Activated T-cell treated with anti-CD3 and anti-CD28 coated beads, Interleukin-2, amount 50 U/mL, for 72 hours (primary cell): ENCODE results near the gene NALCN. TPM values are rescaled to one million over a fixed set of nuclear protein-coding genes. Genes with fewer than 3 reads are reported as not detected.

Source experiments
- ATAC-seq, 2 donors: fragments of 150-1000 bp; cut with Tn5 transposase; replicated peaks in 1 of 2; 2 replicates each; pipeline ENCODE4 v1.10.0; 2021; ENCODE audit warnings: moderate library complexity in 2 of 2, mild to moderate bottlenecking in 1 of 2
- DNase-seq, 2 donors: peaks; one replicate each; pipeline ENCODE4 v3.0.0; 2021 to 2022; ENCODE audit warnings: mixed read lengths in 1 of 2
- H3K27ac Mint-ChIP-seq: one replicate; pipeline ENCODE4 v1.8.0; 2022; ENCODE audit warnings: mild to moderate bottlenecking, moderate library complexity, mixed read lengths
- H3K27me3 Mint-ChIP-seq: one replicate; pipeline ENCODE4 v1.8.0; 2022; ENCODE audit warnings: low read depth, mixed read lengths
- H3K36me3 Mint-ChIP-seq, 2 donors: one replicate each; pipeline ENCODE4 v1.8.0; 2022; ENCODE audit warnings: mixed read lengths in 2 of 2, mild to moderate bottlenecking in 1 of 2; ENCODE audit not compliant: insufficient read depth in 2 of 2
- H3K4me1 Mint-ChIP-seq: one replicate; pipeline ENCODE4 v1.8.0; 2022; ENCODE audit warnings: low read depth, mixed read lengths
- H3K4me3 Mint-ChIP-seq, 2 donors: one replicate each; pipeline ENCODE4 v1.8.0; 2022; ENCODE audit warnings: mild to moderate bottlenecking in 2 of 2, mixed read lengths in 2 of 2, moderate library complexity in 2 of 2
- H3K9me3 Mint-ChIP-seq, 2 donors: one replicate each; pipeline ENCODE4 v1.8.0; 2022; ENCODE audit warnings: mixed read lengths in 2 of 2
- total RNA-seq, 2 donors: library from RNA; stranded (reverse); gene quantifications; one replicate each; pipeline ENCODE4 v1.2.3, GENCODE V29; 2022

NALCN gene
- total RNA-seq, 2 donors from 2014 or later: not detected

- no peak overlapping the region for H3K27ac Mint-ChIP-seq
- H3K4me3 Mint-ChIP-seq: no peak overlapping the region
- H3K9me3 Mint-ChIP-seq: no peaks in the 10 kb centered on the region
- no peaks in the 10 kb centered on the region for H3K36me3 Mint-ChIP-seq
- DNase-seq: no peak
- ATAC-seq: no peak
- peaks cover 21% of the 10 kb centered on the region for H3K27me3 Mint-ChIP-seq
- H3K4me1 Mint-ChIP-seq: no peaks in the 10 kb centered on the region
These were observed 330.8 kb downstream of the NALCN start for GRCh38 chr13:101085551-101085950.

DNA sequence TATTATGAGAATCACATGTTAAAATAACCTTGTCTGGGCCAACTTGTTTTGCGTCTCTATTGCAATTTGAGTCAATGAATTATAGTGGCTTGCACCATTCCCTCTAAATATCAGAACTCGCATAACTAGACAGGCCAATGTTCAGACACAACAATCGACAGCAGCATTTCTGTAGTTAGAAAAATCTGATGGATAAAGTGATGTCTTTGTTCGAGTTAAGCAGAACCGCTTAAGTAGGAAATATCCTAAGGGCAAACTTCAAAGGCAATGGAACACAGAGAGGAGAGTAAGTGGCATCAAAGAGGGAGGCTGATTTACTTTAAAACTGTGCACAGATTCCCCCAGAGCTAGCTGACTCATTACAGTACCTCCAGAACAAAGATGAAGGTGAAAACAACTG is 333.9 kb downstream of the NALCN start:
- Mint-ChIP-seq H3K4me1 (no peaks in the 10 kb centered on the region), H3K27me3 (peaks cover 9% of the 10 kb centered on the region)
- DNase-seq: no peak

GRCh38 chr13:101080616-101081015 is 335.7 kb downstream of the NALCN start:
- no peak for DNase-seq
- no peaks in the 10 kb centered on the region for H3K4me1 Mint-ChIP-seq
- H3K27ac Mint-ChIP-seq: no peak overlapping the region
- peaks cover 0 to 3% of the 10 kb centered on the region in 2 donors for H3K9me3 Mint-ChIP-seq
- no peaks in the 10 kb centered on the region for H3K27me3 Mint-ChIP-seq
- ATAC-seq: no peak
- H3K4me3 Mint-ChIP-seq: no peak overlapping the region
- no peaks in the 10 kb centered on the region for H3K36me3 Mint-ChIP-seq

More for the DNA sequence above, 333.9 kb downstream of the NALCN start:
- Mint-ChIP-seq H3K36me3 (no peaks in the 10 kb centered on the region), H3K9me3 (peaks cover 0 to 3% of the 10 kb centered on the region in 2 donors), H3K27ac (no peak overlapping the region), H3K4me3 (no peak overlapping the region)
- no peak for ATAC-seq

- Mint-ChIP-seq H3K36me3 (no peaks in the 10 kb centered on the region), H3K27me3 (no peaks in the 10 kb centered on the region), H3K9me3 (no peaks in the 10 kb centered on the region), H3K4me1 (no peaks in the 10 kb centered on the region), H3K4me3 (no peak overlapping the region), H3K27ac (no peak overlapping the region)
- DNase-seq: no peak
- no peak for ATAC-seq
These were observed 351.0 kb downstream of the NALCN start for GRCh38 chr13:101065329-101065728.

DNA sequence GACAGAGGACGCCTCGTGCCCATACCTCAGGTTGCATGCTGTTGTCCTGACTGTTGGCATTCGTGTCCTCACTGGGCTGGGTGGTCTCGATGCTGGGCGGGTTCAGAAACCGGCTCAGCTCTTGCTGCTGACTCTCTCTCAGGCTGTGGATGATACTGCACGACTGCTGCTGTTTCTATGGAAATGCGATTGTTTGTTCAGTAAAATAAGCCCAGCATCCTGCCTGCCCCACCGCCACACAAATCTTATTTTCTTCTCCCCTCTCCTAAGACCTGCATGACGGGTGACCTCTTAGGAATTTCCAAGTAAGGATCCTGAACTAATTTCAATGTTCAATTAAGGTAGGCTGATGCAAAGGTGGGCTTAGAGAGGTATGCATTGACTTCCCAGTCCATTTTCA is 356.5 kb downstream of the NALCN start:
- H3K9me3 Mint-ChIP-seq: no peaks in the 10 kb centered on the region
- no peak overlapping the region for H3K4me3 Mint-ChIP-seq
- no peak for DNase-seq
- ATAC-seq: no peak
- H3K27me3 Mint-ChIP-seq: peaks cover 18% of the 10 kb centered on the region
- H3K4me1 Mint-ChIP-seq: no peaks in the 10 kb centered on the region
- H3K36me3 Mint-ChIP-seq: no peaks in the 10 kb centered on the region
- no peak overlapping the region for H3K27ac Mint-ChIP-seq

GRCh38 chr13:101058841-101059240 is 357.5 kb downstream of the NALCN start:
- DNase-seq: no peak

DNA sequence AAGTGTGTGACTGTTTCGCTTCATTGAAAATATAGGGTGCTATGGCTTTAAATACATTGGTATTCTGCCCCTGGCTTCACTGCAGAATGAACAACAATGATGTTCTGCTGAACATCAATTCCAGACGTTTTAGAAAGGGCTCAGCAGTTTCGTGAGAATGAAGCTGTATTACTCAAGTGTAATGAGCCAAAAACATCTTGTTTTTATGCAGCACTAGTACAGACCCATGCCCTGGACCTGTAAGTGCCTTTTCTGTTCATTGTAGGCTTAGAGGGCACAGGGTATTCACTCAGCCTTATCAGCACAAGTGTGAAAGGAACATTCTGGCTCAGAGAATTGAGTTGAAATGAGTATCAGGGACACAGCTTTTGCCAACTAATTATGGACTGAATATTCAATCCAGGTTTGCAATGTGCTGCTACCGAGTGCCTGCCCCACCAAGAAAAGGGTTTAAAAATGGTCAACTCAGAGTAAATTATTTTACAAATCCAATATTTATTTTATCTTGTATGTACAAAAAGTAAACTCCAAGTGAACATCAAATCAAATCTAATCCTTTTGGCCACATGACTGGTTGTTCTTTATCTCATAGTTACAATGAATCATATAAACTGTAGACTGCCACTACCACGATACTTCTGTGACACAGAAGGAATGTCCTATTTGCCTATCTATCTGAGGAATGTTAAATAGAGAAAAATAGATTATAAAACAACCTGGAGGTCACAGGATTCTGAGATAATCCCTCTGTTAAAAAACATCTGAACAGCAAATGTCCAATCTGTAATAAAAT is 362.8 kb downstream of the NALCN start:
- no peak for DNase-seq
- Mint-ChIP-seq H3K4me3 (no peak overlapping the region), H3K4me1 (no peaks in the 10 kb centered on the region), H3K27ac (no peak overlapping the region), H3K36me3 (no peaks in the 10 kb centered on the region), H3K9me3 (peaks cover 0 to 2% of the 10 kb centered on the region in 2 donors), H3K27me3 (peaks cover 10% of the 10 kb centered on the region)
- ATAC-seq: no peak

More at GRCh38 chr13:101058841-101059240, 357.5 kb downstream of the NALCN start:
- Mint-ChIP-seq H3K36me3 (no peaks in the 10 kb centered on the region), H3K27me3 (peaks cover 18% of the 10 kb centered on the region), H3K4me1 (no peaks in the 10 kb centered on the region), H3K9me3 (no peaks in the 10 kb centered on the region), H3K4me3 (no peak overlapping the region), H3K27ac (no peak overlapping the region)
- ATAC-seq: no peak

DNA sequence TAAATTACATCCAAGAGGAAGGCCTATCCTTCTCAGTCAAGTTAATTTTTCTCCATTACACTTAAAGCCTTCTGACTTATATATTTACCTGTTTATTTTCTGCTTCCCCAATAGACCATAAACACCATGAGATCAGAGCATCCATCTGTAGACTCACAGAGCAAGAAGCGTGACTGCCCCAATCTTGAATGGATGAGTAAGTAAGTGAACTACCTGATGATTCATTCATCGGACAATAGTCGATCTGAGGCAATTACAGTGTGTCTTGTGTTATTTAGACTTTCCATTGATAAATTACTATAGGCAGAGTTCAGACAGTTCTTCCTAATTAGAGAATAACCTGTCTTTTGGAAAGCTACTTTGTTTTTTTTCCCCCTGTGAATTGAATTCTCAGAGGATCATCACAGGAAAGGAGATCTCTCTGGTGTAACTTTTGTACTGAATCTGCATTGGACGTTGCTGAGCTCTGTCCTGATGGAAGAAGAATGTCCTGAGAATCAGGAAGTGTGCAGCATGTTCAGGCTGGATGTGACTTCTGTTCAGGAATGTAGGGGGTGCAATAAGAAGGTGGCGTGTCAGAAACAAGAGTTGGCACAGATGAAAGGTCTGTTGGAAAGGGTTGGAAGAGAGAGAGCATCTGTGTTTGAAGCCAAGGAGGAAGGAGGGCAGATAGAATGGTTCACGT is 367.0 kb downstream of the NALCN start:
- H3K36me3 Mint-ChIP-seq: peaks cover 0 to 3% of the 10 kb centered on the region in 2 donors
- no peak overlapping the region for H3K27ac Mint-ChIP-seq
- H3K4me1 Mint-ChIP-seq: no peaks in the 10 kb centered on the region
- DNase-seq: no peak
- H3K9me3 Mint-ChIP-seq: peaks cover 5 to 8% of the 10 kb centered on the region in 2 donors
- H3K27me3 Mint-ChIP-seq: no peaks in the 10 kb centered on the region
- no peak overlapping the region for H3K4me3 Mint-ChIP-seq
- ATAC-seq: no peak

DNA sequence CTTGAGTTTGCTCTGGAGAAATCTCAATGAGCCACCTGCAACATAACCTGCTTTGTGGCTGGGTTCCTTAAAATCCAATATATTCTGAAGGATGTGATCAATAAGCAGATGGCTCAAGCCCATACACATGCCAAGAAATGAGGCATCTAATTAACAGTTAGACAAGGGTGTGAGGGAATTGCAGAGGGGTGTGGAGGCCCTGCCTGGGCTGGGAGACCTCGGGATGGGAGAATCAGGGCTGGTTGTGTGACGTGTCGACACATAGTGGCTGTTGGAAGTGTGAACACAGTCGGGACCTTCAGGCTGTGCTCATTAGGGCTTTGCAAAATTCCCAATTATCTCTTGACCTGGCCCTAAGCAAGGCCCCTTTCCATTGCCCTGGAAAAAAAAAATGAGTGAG is 379.8 kb downstream of the NALCN start:
- Mint-ChIP-seq H3K9me3 (peaks cover 3 to 7% of the 10 kb centered on the region in 2 donors), H3K4me3 (no peak overlapping the region), H3K36me3 (peaks cover 0 to 2% of the 10 kb centered on the region in 2 donors), H3K27ac (no peak overlapping the region), H3K27me3 (peaks cover 9% of the 10 kb centered on the region), H3K4me1 (no peaks in the 10 kb centered on the region)
- ATAC-seq (no peak), DNase-seq (no peak)

DNA sequence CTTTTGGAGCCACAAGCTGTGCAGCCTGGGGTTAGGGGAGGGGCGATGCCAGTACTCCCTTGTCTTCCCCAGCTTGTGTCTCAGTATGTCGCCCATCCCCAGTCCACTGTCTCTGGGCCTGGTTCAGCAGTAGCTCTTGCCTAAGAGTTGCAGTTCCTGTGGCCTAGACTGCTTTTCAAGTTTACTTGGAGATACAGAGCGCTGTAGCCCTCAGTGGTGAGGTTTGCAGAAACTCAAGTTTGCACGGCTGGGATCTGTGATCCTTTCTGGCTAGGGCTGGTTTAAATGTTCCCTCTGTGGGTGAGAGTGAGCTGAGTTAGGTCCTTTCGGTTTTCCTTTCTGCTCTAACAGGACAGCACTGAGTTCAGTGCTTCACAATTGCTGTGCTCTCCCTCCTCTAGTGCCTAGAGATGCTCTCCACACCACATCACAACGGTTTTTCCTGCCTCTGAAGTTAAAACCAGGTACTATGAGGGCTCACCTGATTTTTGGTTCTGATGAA is 381.1 kb downstream of the NALCN start:
- H3K4me3 Mint-ChIP-seq: no peak overlapping the region
- no peak overlapping the region for H3K27ac Mint-ChIP-seq
- H3K4me1 Mint-ChIP-seq: no peaks in the 10 kb centered on the region
- peaks cover 14% of the 10 kb centered on the region for H3K27me3 Mint-ChIP-seq
- no peak for DNase-seq
- peaks cover 0 to 7% of the 10 kb centered on the region in 2 donors for H3K9me3 Mint-ChIP-seq
- peaks cover 0 to 2% of the 10 kb centered on the region in 2 donors for H3K36me3 Mint-ChIP-seq
- no peak for ATAC-seq

DNA sequence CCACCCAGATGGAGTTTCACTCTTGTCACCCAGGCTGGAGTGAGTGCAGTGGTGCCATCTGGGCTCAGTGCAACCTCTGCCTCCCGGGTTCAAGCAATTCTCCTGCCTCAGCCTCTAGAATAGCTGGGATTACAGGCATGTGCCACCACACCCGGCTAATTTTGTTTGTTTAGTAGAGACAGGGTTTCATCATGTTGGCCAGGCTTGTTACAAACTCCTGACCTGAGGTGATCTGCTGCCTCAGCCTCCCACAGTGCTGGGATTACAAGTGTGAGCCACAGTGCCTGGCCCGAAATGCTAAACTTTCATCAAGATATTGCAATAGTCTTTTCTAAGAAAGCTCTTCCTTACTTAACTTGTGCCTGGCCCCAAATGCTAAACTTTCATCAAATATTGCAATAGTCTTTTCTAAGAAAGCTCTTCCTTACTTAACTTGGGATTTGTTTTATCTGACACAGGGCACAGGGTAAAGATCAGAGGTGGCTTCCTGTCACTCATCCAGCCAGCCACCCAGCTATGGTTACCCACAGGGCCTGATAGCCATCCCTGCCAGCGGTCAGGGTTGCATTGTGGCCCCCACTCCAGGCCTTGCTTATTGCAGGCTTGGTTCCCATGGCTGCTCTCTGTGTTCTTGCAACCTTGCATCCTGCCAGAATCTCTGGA is 389.4 kb downstream of the NALCN start:
- Mint-ChIP-seq H3K9me3 (peaks cover 0 to under 1% of the 10 kb centered on the region in 2 donors), H3K27ac (no peak overlapping the region), H3K27me3 (peaks cover 14% of the 10 kb centered on the region), H3K4me3 (no peak overlapping the region), H3K36me3 (no peaks in the 10 kb centered on the region), H3K4me1 (no peaks in the 10 kb centered on the region)
- ATAC-seq: no peak
- DNase-seq: no peak

DNA sequence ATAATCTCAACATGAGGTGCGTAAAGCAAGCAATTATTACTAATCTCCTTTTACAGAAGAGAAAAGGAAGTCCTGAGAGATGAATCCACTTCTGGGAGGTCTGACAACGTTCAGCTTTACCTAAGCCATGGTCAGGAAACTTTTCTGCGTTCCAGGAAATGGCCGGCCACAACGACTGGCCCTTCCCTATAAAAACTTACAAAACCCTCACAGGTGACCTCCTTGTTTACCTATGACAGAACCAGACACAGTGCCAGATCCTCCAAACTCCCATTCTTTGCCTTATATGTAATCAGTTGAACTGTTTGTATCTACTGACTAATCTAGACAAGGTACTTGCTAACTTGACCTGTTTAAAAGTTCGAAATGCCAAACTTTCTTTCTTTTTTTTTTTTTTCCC is 390.0 kb downstream of the NALCN start:
- DNase-seq (no peak), ATAC-seq (no peak)
- Mint-ChIP-seq H3K4me3 (no peak overlapping the region), H3K4me1 (no peaks in the 10 kb centered on the region), H3K36me3 (no peaks in the 10 kb centered on the region), H3K9me3 (no peaks in the 10 kb centered on the region), H3K27ac (no peak overlapping the region), H3K27me3 (peaks cover 14% of the 10 kb centered on the region)

GRCh38 chr13:101025925-101026324 is 390.4 kb downstream of the NALCN start:
- Mint-ChIP-seq H3K27me3 (peaks cover 10% of the 10 kb centered on the region), H3K4me3 (no peak overlapping the region), H3K9me3 (no peaks in the 10 kb centered on the region), H3K36me3 (no peaks in the 10 kb centered on the region), H3K4me1 (no peaks in the 10 kb centered on the region), H3K27ac (no peak overlapping the region)
- no peak for ATAC-seq
- no peak for DNase-seq
